Measurements from ENCODE around the gene MED15.
"Not testable (repeated sequence)": the region's sequence is repeated elsewhere in the genome, so short reads cannot be mapped to it uniquely, and the experiment has no call there.

The MED15 gene

GRCh38 chr22:20542736-20543135, 35.3 kb downstream of the MED15 start:
- Histone ChIP-seq H3K4me3 (no peak overlapping the region), H3K9me3 (ENCODE audit: low read depth, low read length) (no peaks in the 10 kb centered on the region), H3K36me3 (ENCODE audit: insufficient read depth, low read length) (peaks cover 61% of the 10 kb centered on the region), H3K9ac (ENCODE audit: insufficient read length) (no peak overlapping the region), H3K27ac (no peak overlapping the region)
- no peak for DNase-seq (ENCODE audit: low read depth, low spot score)
- no peak for TF ChIP-seq EZH2 (IDR thresholded peaks at IDR 0.05)
- TF ChIP-seq POLR2AphosphoS5 (IDR thresholded peaks at IDR 0.05; ENCODE audit: borderline replicate concordance, low read depth, low read length): no peak

DNA sequence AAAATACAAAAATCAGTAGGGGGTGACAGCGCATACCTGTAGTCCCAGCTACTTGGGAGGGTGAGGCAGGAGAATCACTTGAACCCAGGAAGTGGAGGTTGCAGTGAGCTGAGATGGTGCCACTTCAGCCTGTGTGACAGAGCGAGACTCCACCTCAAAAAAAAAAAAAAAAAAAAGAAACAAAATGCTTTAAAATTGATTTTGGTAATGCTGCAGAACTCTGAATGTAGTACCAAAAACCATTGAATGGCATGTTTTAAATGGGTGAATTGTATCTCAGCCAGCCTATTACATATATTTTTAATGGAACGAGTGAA, 37.9 kb downstream of the MED15 start:
- peaks cover 36% of the 10 kb centered on the region for H3K36me3 ChIP-seq (ENCODE audit: insufficient read depth, low read length)
- H3K9ac ChIP-seq (ENCODE audit: insufficient read length); DNase-seq (ENCODE audit: low read depth, low spot score); H3K4me3 ChIP-seq; H3K9me3 ChIP-seq (ENCODE audit: low read depth, low read length); H3K27ac ChIP-seq: not testable (repeated sequence)

GRCh38 chr22:20545681-20546521, 38.5 kb downstream of the MED15 start:
- Histone ChIP-seq H3K27ac (no peak overlapping the region), H3K4me3 (no peak overlapping the region), H3K36me3 (ENCODE audit: insufficient read depth, low read length) (peaks cover 30% of the 10 kb centered on the region), H3K9ac (ENCODE audit: insufficient read length) (no peak overlapping the region), H3K9me3 (ENCODE audit: low read depth, low read length) (no peaks in the 10 kb centered on the region)
- TF ChIP-seq POLR2AphosphoS5 (IDR thresholded peaks at IDR 0.05; ENCODE audit: borderline replicate concordance, low read depth, low read length): no peak
- DNase-seq (ENCODE audit: low read depth, low spot score): no peak

GRCh38 chr22:20546541-20546950, 39.1 kb downstream of the MED15 start:
- H3K4me3 ChIP-seq: no peak overlapping the region
- H3K9me3 ChIP-seq (ENCODE audit: low read depth, low read length): no peaks in the 10 kb centered on the region
- no peak overlapping the region for H3K27ac ChIP-seq
- peaks cover 32% of the 10 kb centered on the region for H3K36me3 ChIP-seq (ENCODE audit: insufficient read depth, low read length)
- DNase-seq (ENCODE audit: low read depth, low spot score): no peak
- H3K9ac ChIP-seq (ENCODE audit: insufficient read length): no peak overlapping the region
- no peak for TF ChIP-seq POLR2AphosphoS5 (IDR thresholded peaks at IDR 0.05; ENCODE audit: borderline replicate concordance, low read depth, low read length)
- TF ChIP-seq FOXP2 (optimal IDR thresholded peaks at IDR 0.05; ENCODE audit: control extremely low read depth, extremely low read length, insufficient read depth): no peak
- TF ChIP-seq EZH2 (IDR thresholded peaks at IDR 0.05): no peak

- Histone ChIP-seq H3K4me3 (no peak overlapping the region), H3K9me3 (ENCODE audit: low read depth, low read length) (no peaks in the 10 kb centered on the region), H3K27ac (no peak overlapping the region), H3K9ac (ENCODE audit: insufficient read length) (no peak overlapping the region), H3K36me3 (ENCODE audit: insufficient read depth, low read length) (peaks cover 33% of the 10 kb centered on the region)
- DNase-seq (ENCODE audit: low read depth, low spot score): no peak
- TF ChIP-seq FOXP2 (optimal IDR thresholded peaks at IDR 0.05; ENCODE audit: control extremely low read depth, extremely low read length, insufficient read depth) (no peak), EZH2 (IDR thresholded peaks at IDR 0.05) (no peak), POLR2AphosphoS5 (IDR thresholded peaks at IDR 0.05; ENCODE audit: borderline replicate concordance, low read depth, low read length) (no peak)
Observed at GRCh38 chr22:20547029-20547428, 39.6 kb downstream of the MED15 start.

DNA sequence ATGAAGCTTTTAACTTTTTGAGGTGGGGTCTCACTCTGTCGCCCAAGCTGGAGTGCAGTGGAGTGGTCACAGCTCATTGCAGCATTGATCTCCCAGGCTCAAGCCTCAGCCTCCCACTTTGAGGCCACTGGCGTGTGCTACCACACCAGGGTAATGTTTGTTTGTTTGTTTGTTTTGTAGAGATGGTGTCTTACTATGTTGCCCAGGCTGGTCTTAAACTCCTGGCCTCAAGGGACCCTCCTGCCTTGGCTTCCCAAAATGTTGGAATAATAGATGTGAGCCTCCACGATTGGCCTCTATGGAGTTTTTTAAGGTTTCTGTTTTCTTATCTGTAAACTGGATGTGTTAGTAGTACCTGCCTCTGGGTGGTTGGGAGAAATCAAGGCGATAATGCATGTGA, 41.4 kb downstream of the MED15 start:
- Histone ChIP-seq H3K9ac (ENCODE audit: insufficient read length) (no peak overlapping the region), H3K27ac (no peak overlapping the region), H3K4me3 (no peak overlapping the region), H3K36me3 (ENCODE audit: insufficient read depth, low read length) (peaks cover 36% of the 10 kb centered on the region), H3K9me3 (ENCODE audit: low read depth, low read length) (no peaks in the 10 kb centered on the region)
- no peak for TF ChIP-seq POLR2AphosphoS5 (IDR thresholded peaks at IDR 0.05; ENCODE audit: borderline replicate concordance, low read depth, low read length)
- no peak for TF ChIP-seq FOXP2 (optimal IDR thresholded peaks at IDR 0.05; ENCODE audit: control extremely low read depth, extremely low read length, insufficient read depth)
- no peak for TF ChIP-seq EZH2 (IDR thresholded peaks at IDR 0.05)
- DNase-seq (ENCODE audit: low read depth, low spot score): no peak

DNA sequence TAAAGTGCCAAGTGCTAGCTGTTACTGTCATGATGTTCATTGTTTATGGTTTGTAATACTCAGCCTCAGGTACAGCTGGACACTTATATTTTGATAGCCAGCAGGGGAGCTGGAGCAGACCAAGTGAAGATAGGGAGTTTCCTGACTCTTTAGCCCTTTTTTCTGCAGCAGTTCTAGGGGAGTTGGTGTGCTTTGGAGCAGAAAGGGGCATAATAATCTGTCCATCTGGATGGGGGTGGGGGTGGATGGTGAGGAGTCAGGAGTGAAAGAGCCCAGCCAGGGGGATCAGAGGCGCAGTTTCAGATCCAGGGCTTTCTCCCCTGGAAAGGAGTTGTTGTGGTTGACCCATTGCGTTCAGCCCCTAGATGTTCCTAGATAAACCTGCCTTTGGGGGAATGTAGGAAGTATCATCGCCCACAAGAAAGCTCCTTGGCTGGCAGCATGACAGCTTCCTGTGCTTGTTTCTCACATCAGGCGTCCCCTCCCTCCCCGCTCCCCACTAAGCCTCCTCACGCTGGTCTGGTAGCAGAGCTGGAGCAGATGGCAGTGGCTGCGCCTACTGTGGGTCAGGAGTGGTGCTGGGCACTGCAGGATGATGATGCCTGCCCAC, 41.9 kb downstream of the MED15 start:
- H3K9ac ChIP-seq (ENCODE audit: insufficient read length): no peak overlapping the region
- no peak overlapping the region for H3K4me3 ChIP-seq
- no peak for DNase-seq (ENCODE audit: low read depth, low spot score)
- TF ChIP-seq POLR2AphosphoS5 (IDR thresholded peaks at IDR 0.05; ENCODE audit: borderline replicate concordance, low read depth, low read length): no peak
- no peak for TF ChIP-seq FOXP2 (optimal IDR thresholded peaks at IDR 0.05; ENCODE audit: control extremely low read depth, extremely low read length, insufficient read depth)
- no peak for TF ChIP-seq EZH2 (IDR thresholded peaks at IDR 0.05)
- peaks cover 36% of the 10 kb centered on the region for H3K36me3 ChIP-seq (ENCODE audit: insufficient read depth, low read length)
- H3K9me3 ChIP-seq (ENCODE audit: low read depth, low read length): no peaks in the 10 kb centered on the region
- no peak overlapping the region for H3K27ac ChIP-seq

GRCh38 chr22:20550057-20550817, 42.8 kb downstream of the MED15 start:
- DNase-seq (ENCODE audit: low read depth, low spot score): no peak
- no peak overlapping the region for H3K9ac ChIP-seq (ENCODE audit: insufficient read length)
- TF ChIP-seq EZH2 (IDR thresholded peaks at IDR 0.05) (no peak), POLR2AphosphoS5 (IDR thresholded peaks at IDR 0.05; ENCODE audit: borderline replicate concordance, low read depth, low read length) (no peak), FOXP2 (optimal IDR thresholded peaks at IDR 0.05; ENCODE audit: control extremely low read depth, extremely low read length, insufficient read depth) (no peak)

More at GRCh38 chr22:20550057-20550817, 42.8 kb downstream of the MED15 start:
- H3K27ac ChIP-seq: no peak overlapping the region
- H3K36me3 ChIP-seq (ENCODE audit: insufficient read depth, low read length): peaks cover 40% of the 10 kb centered on the region
- H3K4me3 ChIP-seq: no peak overlapping the region
- H3K9me3 ChIP-seq (ENCODE audit: low read depth, low read length): no peaks in the 10 kb centered on the region

Data from SK-N-MC (cell line).